Epithelial cell of esophagus (primary cell): ENCODE measurements around the gene GATA3.

ENCODE experiments used
- DNase-seq: peaks from one replicate; pipeline ENCODE4 v3.0.0; 2010; ENCODE audit warnings: low read depth
- H3K4me3 ChIP-seq: 2 replicates; pipeline ENCODE4 v1.5.1; 2011; ENCODE audit warnings: mild to moderate bottlenecking, low read length, control low read depth
- CTCF ChIP-seq: IDR thresholded peaks from 2 replicates; pipeline ENCODE4 v1.5.1; 2011; ENCODE audit warnings: low read depth, mild to moderate bottlenecking, low read length, control low read depth, inconsistent platforms; ENCODE audit not compliant: insufficient read depth; ENCODE audit errors: missing control alignments

The GATA3 gene

GRCh38 chr10:8112230-8112905, 57.9 kb downstream of the GATA3 start:
- no peak overlapping the region for H3K4me3 ChIP-seq
- TF ChIP-seq CTCF, result no peak
- no peak for DNase-seq

DNA sequence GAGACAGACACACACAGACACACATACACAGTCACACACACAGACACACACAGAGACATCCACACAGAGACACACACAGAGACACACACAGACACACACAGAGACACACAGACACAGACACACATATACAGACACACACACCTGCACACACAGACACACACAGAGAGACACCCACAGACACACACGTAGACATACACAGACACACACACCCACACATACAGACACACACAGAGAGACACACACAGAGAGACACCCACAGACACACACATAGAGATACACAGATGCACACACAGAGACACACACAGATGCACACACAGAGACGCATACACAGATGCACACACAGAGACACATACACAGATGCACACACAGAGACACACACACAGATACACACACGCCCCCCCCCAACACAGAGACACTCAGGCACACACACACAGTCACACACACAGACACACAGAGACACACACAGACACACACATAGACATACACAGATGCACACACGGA, 58.5 kb downstream of the GATA3 start:
- DNase-seq, result no peak
- no peak overlapping the region for H3K4me3 ChIP-seq
- TF ChIP-seq CTCF, result no peak

GRCh38 chr10:8113616-8114015, 59.1 kb downstream of the GATA3 start:
- no peak for DNase-seq
- TF ChIP-seq CTCF, result no peak
- no peak overlapping the region for H3K4me3 ChIP-seq

DNA sequence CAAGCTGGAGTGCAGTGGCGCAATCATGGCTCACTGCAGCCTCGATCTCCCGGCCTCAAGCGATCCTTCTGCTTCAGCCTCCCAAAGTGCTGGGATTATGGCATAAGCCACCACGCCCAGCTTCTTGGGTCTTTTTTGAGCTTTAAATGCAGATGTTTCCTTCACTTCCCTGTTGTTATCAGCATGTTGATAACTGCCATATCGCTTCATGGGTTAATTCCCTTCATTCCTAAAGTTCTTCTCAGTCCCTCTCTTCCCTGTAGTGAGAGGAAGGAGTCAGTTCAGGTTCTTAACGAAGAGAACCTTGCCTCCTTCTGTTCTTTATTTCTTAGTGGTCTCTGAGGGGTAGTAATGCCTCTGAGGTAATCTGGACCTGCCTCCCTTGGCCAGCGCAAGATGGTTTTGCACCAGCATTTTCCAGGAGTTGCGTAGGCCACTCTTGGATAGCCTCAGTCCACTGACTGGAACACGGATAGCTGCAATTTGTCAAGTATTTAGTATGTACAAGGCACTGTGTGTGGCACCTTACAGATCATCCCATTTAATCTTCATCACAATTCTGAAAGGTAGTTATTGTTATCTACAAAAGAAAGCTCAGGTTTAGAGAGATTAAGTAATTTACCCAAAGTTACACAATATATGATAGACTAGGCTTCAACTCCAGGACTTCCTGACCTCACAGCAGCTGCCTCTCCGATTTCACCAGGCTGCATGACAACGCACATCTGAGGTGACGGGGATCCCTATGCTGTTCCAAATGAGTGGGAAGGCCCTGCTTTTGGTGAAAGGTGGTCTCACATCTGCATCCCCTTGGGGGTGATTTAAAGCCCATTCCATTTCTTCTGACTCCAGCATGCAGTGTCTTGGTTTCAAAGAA, 60.5 kb downstream of the GATA3 start:
- no peak overlapping the region for H3K4me3 ChIP-seq
- no peak for DNase-seq
- no peak for TF ChIP-seq CTCF

GRCh38 chr10:8115618-8115980, 61.1 kb downstream of the GATA3 start:
- no peak overlapping the region for H3K4me3 ChIP-seq
- no peak for TF ChIP-seq CTCF
- DNase-seq, result no peak

GRCh38 chr10:8116474-8116873, 62.0 kb downstream of the GATA3 start:
- DNase-seq, result no peak
- no peak overlapping the region for H3K4me3 ChIP-seq
- TF ChIP-seq CTCF, result no peak
